OCI-LY7 (cell line): ENCODE data around the gene NFAM1.

ENCODE experiments used
- CTCF ChIP-seq: fragments of 200-600 bp; sonication (generic); conservative IDR thresholded peaks from 2 replicates; pipeline ENCODE4 v1.5.1; 2014; ENCODE audit warnings: mild to moderate bottlenecking, antibody characterized with exemption, low read length, moderate library complexity, mixed read lengths
- EZH2phosphoT487 ChIP-seq: fragments of 200-600 bp; sonication (generic); IDR thresholded peaks from 2 replicates; pipeline ENCODE4 v1.6.1; 2018; ENCODE audit warnings: low read depth, borderline replicate concordance, mild to moderate bottlenecking, mixed run types, antibody characterized with exemption, low read length, moderate library complexity, mixed read lengths

DNA sequence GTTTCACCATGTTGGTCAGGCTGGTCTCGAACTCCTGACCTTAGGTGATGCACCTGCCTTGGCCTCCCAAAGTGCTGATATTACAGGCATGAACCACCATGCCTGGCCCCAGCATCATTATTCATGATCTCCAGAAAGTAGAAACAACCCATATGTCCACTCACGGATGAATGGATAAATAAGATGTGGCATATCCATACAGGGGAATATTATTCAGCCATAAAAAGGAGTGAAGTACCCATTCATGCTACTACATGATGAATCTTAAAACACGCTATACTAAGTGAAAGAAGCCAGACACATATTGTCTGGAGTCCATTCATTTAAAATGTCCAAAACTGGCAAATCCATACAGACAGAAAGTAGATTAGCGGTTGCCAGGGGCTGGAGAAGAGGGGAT, 81.8 kb downstream of the NFAM1 start:
- TF ChIP-seq EZH2phosphoT487 (no peak), CTCF (no peak)
